ENCODE measurements around the gene SHANK2.
A peak's percentile ranks its signal among the peaks of the same experiment; 100 is the strongest.

Gene SHANK2

GRCh38 chr11:71252269-71252769, at the start of gene SHANK2:
Gene SHANK2 (minus strand): TSS chr11:71252577. CDS start chr11:71147326, 105,251 bp downstream.
- no peak for DNase-seq (ENCODE audit: low read depth)

GRCh38 chr11:71301858-71302533, 49.6 kb upstream of the SHANK2 start:
- DNase-seq (ENCODE audit: low read depth): no peak

DNA sequence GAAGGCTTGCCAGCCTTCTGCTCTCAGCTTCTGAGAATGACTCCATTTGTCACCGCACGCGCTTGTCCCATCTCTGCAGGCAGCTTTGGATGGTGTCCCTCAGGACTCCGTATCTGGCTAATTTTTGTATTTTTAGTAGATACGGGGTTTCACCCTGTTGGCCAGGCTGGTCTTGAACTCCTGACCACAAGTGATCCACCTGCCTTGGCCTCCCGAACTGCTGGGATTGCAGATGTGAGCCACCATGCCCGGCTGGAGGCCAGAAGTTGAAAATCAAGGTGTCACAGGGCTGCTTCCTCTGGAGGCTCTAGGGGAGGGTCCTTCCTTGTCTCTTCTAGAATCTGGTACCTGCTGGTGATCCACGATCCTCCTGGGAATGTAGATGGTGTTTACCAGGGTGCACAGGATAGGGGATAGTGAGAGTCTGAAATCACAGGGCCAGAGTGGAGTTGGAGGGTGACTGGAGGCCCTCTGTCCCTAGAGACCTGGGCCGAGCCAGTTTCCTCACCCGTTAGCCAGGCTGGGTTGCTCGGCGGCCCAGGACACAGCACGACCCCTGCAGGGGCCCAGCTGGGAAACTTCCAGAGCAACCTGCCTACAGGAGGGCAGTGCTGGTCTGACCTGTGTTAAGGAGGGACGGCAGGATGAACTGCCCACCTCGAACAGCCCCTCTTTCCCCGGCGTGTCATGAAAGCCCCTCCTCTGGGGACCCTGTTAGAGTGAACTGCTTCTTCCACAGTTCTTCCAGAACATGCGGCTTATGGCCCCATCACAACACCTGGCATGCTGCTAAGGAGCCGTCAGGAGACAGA, 48.9 kb upstream of the SHANK2 start:
- no peak for DNase-seq (ENCODE audit: low read depth)

DNA sequence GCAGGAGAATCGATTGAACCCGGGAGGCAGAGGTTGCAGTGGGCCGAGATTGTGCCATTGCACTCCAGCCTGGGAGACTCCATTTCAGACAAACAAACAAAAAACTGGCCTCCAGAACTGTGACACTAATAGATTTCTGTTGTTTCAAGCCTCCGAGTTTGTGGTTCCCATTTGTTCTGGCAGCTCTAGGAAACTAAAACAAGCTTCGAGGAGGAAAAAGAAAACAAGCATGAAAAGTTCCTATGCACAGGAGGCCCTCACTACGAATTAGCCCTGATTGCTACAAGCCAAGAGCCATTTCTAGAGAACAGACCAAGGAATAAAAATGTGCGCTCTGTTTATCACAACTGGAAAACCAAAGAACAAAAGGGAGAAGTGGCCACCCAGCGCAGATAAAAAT, 47.8 kb upstream of the SHANK2 start:
- no peak for DNase-seq (ENCODE audit: low read depth)

- DNase-seq (ENCODE audit: low read depth): no peak
Measured at GRCh38 chr11:71298761-71299181, 46.4 kb upstream of the SHANK2 start.

- no peak for DNase-seq (ENCODE audit: low read depth)
Measured at GRCh38 chr11:71298016-71298550, 45.7 kb upstream of the SHANK2 start.

- DNase-seq (ENCODE audit: low read depth): no peak
Measured at GRCh38 chr11:71294846-71295600, 42.6 kb upstream of the SHANK2 start.

- DNase-seq (ENCODE audit: low read depth): no peak
Measured at GRCh38 chr11:71293961-71294782, 41.8 kb upstream of the SHANK2 start.

DNA sequence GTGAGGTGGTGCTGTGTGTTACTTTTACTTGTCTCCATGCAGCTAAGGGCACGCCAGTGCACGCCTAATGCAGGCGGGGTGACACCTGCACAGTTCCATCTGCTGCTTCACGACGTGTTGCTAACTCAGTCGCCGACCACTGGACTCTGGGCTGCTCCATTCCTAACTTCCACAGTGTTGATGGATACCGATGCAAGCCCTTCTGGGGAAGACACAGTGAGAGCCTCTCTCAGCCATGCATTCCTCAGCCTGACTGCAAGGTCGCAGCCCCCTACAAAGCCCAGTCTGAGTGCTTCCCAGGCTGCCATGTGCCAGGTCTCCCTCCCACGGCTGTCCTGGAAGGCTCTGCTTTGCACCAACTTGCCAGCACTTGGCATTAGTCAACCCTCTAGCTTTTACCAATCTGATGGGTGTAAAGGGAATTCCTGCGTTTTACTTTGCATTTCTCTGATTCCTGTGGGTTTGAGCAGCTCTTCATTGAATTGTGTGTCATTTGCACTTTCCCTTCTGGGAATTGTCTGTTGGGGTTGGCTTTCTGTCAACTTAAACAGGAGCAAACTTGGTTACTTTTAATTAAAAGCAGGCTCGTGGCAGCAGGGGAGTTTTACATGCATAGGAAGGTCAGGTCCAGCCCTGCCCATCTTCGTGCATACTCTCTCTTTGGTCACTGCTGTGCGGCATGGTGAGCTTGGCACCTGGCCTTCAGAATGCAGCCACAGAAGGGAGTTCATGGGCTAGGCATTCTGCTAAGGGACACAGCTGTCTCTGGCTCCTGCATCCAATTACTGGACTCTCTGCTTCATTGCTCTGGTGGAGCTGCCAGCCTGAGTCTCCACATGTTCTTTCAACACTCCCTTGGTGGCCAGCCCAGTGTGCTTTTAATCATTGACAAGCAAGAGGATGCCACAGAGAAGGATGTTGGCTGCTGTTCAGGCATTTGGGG, 34.6 kb upstream of the SHANK2 start:
- DNase-seq (ENCODE audit: low read depth): peak; percentile 89

GRCh38 chr11:71285111-71285510, 32.7 kb upstream of the SHANK2 start:
- no peak for DNase-seq (ENCODE audit: low read depth)

- DNase-seq (ENCODE audit: low read depth): no peak
Measured at GRCh38 chr11:71284525-71285092, 32.2 kb upstream of the SHANK2 start.

DNA sequence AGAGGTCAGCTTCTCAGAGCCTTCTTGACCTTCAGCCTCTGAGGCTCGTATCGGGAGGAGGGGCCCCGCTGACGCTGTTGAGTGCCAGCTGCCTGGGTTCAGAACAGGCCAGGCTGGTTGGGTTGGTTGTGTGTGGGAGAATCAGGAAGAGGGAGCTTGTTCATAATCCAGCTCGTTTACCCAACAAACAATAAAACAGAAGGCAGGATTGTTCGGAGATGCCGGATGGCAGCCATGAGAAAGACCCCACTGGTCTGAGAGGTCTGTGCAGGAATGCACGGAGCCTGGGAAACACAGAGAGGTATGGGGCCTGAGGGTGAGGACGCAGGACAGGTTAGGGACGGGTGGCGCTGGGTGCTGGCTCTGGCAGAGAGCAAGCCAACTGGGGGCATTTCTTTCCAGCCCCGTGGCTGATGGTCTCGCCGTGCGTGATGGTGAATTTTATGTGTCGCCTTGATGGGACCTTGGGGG, 31.6 kb upstream of the SHANK2 start:
- no peak for DNase-seq (ENCODE audit: low read depth)

DNA sequence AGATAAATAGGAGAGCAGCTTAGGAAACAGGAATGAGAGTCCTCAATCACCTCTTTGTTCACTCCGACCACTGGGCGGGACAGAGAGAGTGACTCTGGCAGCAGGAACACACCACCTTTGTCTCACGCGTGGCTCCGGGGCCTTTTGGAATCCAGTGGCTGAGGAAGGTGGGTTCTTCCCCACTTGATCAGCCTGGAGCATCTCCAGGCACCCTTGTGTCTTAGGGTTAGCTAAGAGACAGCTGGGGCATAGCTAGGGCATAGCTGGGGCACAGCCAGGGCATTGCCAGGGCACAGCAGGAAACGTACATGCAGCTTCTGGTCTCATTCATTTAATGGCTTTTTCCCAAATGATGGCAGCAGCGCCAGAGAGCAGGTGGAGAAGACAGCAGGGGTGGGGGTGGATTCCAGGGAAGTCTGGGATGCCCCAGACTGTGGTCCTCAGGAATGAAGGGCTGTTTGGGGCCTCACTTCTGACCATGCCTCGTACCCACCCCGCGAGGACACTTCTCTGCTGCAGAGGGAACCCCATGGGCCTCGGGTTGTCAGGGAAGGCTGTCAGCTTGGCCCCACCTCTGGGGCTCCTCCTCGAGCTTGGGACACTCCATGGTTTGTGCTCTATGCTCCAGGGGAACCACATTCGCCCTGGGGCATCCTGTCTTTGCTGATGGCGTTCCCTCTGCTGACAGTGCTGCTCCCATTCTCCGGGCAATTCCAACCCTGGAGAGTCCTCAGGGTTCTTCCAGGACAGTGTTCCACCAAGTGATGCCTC, 30.4 kb upstream of the SHANK2 start:
- no peak for DNase-seq (ENCODE audit: low read depth)

DNA sequence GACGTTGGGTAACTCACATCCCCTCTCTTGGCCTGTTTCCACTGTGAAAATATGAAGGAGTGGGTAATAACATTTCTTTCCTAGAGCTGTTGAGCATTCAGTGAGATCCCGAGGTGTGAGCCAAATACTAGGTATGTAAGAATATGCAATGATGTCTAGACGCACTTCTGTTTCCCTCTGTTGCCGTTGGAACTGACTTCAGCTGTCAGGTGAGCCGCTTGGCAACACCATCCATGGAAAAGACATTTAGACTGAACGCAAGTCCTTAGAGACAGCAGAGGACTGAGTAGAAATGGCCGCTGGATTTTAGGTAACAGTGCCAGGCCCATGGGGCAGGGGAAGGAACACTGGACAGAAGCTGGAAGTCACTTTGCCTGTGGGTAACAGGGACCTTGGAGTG, 29.5 kb upstream of the SHANK2 start:
- DNase-seq (ENCODE audit: low read depth): no peak

DNA sequence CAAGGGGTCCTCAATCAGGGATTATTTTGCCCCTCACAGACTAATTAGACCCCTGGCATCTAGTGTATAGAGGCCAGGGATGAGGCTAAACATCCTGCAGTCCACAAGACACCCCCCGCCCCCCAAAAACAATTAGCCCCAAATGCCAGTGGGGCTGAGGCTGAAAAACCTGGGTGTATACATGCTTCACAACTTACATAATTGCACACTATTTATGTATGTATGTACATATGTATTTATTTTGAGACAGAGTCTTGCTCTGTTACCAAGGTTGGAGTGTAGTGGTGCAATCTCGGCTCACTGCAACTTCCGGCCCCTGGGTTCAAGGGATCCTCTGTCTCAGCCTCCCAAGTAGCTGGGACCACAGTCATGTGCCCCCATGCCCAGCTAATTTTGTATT, 28.8 kb upstream of the SHANK2 start:
- no peak for DNase-seq (ENCODE audit: low read depth)

GRCh38 chr11:71279916-71280645, 27.7 kb upstream of the SHANK2 start:
- no peak for DNase-seq (ENCODE audit: low read depth)

DNA sequence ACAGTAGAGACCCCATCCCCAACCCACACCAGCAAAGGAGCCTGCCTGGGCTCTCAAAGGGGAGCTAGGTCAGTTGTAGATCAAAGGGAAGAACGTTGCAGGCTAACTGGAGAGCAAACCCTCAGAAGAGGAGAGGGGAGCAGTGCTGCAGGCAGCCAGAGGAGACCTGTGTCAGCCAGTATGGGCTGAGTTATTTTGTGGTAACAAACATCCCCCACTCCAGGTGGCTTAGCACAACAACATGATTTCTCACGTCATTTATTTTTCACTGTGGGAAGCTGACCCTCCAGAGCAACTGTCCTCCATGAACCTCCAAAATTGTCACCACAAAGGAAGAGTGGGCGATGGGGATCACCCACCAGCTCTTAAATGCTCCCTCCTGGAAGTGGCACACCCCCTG, 19.8 kb upstream of the SHANK2 start:
- DNase-seq (ENCODE audit: low read depth): no peak
